Neural progenitor cell (in vitro differentiated cells): ENCODE measurements around the gene VAV2.

Experiments
- CTCF ChIP-seq: fragments of 200-600 bp; sonication (generic); IDR thresholded peaks from 2 replicates; pipeline ENCODE4 v1.5.1; 2017; ENCODE audit warnings: antibody characterized with exemption, mild to moderate bottlenecking
- EZH2 ChIP-seq: fragments of 200-600 bp; sonication (generic); IDR thresholded peaks from 2 replicates; pipeline ENCODE4 v1.6.1; 2017; ENCODE audit warnings: antibody characterized with exemption, mild to moderate bottlenecking, moderate library complexity
- EZH2phosphoT487 ChIP-seq: fragments of 200-600 bp; sonication (generic); IDR thresholded peaks from 2 replicates; pipeline ENCODE4 v1.6.1; 2017; ENCODE audit warnings: antibody characterized with exemption

GRCh38 chr9:133763272-133764183, 228.6 kb downstream of the VAV2 start:
- no peak for TF ChIP-seq CTCF
- no peak for TF ChIP-seq EZH2
- no peak for TF ChIP-seq EZH2phosphoT487
